ENCODE results near the gene TBRG4.

The TBRG4 gene

DNA sequence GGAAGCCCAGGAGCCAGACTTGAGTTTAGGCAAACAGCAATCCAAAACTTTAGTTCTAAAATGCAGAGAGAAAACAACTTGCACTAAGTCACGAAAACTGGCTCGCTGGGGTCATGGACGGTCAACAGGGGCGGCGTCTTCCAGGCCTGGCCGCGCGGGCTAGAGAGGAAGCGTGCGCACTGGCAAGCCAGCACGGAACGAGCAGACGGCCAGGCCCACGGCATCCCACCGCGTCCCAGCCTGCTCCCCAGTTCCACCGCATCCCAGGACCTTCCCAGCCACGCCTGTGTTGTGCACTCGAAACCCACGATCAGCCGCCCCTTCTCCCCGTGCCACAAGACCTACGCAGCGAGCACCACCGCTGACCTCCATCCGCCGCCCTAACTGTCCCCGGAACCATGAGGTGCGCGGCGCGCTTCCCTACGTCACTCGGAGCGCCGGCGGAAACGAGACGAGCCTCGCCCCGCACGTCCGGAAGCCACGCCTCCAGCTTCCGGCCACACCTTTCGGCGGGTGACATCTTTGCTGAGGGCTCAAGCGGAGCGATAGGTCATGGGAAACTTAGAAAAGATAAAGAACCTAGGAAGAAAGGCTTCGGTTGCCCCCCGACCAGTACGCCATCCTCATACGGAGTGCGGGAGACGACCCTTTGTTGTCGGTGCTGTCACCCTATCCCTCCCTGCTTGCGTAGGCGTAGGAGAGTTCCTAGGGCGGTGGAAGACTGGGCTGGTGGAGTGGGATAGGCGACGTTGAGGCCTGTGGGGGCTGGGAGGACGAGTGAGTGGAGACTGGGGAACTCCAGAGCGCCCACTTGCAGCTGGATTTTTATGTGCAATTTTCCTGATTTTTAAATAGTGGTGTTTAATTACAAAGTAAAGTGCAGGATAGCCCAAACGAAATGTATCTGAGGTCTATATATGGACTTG is at the start of gene TBRG4:
TBRG4 (minus strand) TSS at position 400 of the 926 bp plus-strand sequence. CDS start 2,460 bp downstream, outside the sequence.
- CTCF ChIA-PET: interaction anchor here (1.1 to 3.9 kb wide), 2 partner anchors 16 to 25 kb away, joined by 3 to 16 read pairs; no protein-coding TSS in a partner anchor
- POLR2A ChIA-PET: interaction anchor here (0.5 to 1.4 kb wide), 5 partner anchors 19 to 220 kb away, joined by 3 to 5 read pairs (median 3); no protein-coding TSS in a partner anchor

DNA sequence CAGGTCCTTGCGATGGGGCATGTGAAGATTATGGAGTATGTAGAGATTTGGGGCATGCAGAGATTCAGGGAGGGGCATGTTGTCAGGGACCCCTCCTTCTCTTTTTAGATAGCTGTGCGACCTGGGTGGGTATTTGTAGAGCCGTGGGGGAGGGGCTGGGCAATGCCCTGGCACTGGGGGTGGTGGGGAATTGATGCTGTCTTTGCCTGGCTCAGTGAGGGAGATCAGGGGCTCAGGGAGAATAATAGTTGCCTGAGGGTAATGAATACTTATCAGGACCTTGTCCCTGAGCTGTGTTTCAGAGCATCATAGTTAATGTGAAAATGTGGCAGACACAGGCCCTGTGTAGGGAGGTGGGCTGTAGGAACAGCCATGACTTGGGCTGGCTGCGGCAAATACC is 49.6 kb upstream of the TBRG4 start:
- ChIA-PET POLR2A (no interaction called here), CTCF (interaction anchor here (0.9 kb wide), 1 partner anchor 8 kb away, joined by 3 read pairs; no protein-coding TSS in a partner anchor)
- DNase-seq (ENCODE audit: low read depth, low spot score): no peak
- TF ChIP-seq, protein P1, sequence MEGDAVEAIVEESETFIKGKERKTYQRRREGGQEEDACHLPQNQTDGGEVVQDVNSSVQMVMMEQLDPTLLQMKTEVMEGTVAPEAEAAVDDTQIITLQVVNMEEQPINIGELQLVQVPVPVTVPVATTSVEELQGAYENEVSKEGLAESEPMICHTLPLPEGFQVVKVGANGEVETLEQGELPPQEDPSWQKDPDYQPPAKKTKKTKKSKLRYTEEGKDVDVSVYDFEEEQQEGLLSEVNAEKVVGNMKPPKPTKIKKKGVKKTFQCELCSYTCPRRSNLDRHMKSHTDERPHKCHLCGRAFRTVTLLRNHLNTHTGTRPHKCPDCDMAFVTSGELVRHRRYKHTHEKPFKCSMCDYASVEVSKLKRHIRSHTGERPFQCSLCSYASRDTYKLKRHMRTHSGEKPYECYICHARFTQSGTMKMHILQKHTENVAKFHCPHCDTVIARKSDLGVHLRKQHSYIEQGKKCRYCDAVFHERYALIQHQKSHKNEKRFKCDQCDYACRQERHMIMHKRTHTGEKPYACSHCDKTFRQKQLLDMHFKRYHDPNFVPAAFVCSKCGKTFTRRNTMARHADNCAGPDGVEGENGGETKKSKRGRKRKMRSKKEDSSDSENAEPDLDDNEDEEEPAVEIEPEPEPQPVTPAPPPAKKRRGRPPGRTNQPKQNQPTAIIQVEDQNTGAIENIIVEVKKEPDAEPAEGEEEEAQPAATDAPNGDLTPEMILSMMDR (IDR thresholded peaks at IDR 0.05; ENCODE audit: insufficient read depth, low read length, missing control alignments): no peak
- no peak overlapping the region for H3K4me3 ChIP-seq (ENCODE audit: low read depth, low read length)

More for the DNA sequence above, at the start of gene TBRG4:
- H3K4me3 ChIP-seq (ENCODE audit: low read depth, low read length): peak within 1 kb of the TSS; percentile 100
- TF ChIP-seq, protein P1 (IDR thresholded peaks at IDR 0.05; ENCODE audit: insufficient read depth, low read length, missing control alignments): peak; percentile 28
- peak; percentile 45 for DNase-seq (ENCODE audit: low read depth, low spot score)

DNA sequence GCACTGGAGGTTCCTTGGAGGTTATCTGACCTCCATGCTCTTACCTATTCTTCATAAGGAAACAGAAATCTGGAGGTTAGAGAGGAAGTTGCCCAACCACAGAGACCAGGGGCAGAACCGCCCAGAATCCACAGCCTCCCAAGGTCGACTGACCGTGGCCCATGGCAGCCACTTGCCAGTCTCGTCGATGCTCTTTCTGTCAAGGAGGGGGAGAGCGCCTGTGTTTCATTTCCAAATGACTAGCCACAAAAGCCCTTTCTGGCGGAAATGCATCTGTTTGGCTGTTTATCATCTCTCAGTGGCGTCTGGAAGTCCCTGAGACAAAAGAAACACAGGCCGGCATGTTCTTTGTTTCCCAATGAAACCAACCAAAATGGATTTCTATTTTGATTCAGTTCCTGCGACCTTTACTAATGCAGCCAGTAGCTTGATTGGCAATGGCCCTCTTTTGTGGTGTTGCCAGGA is 49.0 kb upstream of the TBRG4 start:
- no peak overlapping the region for H3K4me3 ChIP-seq (ENCODE audit: low read depth, low read length)
- ChIA-PET POLR2A (no interaction called here), CTCF (no interaction called here)
- no peak for DNase-seq (ENCODE audit: low read depth, low spot score)
- TF ChIP-seq, protein P1 (IDR thresholded peaks at IDR 0.05; ENCODE audit: insufficient read depth, low read length, missing control alignments): no peak

DNA sequence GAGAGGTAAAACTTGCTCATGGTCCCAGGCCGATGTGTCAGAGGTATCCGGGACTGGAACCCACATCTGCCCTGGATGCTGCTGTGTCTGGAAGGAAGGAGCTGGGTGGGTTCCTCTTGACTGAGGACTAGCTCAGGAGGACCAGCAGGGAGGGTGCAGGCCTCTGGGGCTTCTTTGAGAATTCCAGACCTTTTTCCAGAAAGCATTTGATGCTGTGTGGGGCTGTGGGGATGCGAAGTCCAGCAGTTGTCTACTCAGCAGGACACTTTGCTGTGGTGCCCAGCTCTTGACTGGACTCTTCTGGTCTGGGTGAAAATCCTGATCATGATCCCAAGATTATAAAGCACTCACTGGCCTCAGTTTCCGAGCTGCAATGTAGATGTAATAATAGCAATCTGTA is 47.8 kb upstream of the TBRG4 start:
- ChIA-PET POLR2A (no interaction called here), CTCF (interaction anchor here (9.8 kb wide), 1 partner anchor 98 kb away, joined by 141 read pairs; no protein-coding TSS in a partner anchor)
- no peak for DNase-seq (ENCODE audit: low read depth, low spot score)
- TF ChIP-seq, protein P1 (IDR thresholded peaks at IDR 0.05; ENCODE audit: insufficient read depth, low read length, missing control alignments): no peak
- no peak overlapping the region for H3K4me3 ChIP-seq (ENCODE audit: low read depth, low read length)

DNA sequence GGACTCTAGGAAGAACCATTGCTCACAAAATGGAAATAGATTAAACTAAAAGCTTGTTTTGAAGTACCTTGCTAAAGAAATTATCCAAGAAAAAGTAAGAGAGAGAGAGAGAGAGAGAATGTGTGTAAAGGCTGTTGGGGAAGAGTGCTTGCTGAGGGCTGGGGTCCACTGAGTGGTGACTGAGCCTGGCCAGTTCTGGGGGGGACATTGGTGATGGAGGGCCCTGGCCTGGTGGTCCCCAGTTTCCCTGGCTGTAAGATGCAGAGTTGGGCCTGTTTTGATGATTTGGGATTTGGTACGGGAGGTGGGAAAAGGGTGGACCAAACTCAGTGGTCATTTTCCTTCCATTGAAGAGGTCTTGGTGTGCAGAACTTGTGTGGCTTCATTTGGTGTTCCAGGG is 47.0 kb upstream of the TBRG4 start:
- ChIA-PET CTCF (interaction anchor here (9.8 kb wide), 1 partner anchor 99 kb away, joined by 141 read pairs; no protein-coding TSS in a partner anchor), POLR2A (interaction anchor here (0.7 kb wide), 1 partner anchor 36 kb away, joined by 3 read pairs; no protein-coding TSS in a partner anchor)
- no peak for DNase-seq (ENCODE audit: low read depth, low spot score)
- H3K4me3 ChIP-seq (ENCODE audit: low read depth, low read length): no peak overlapping the region
- TF ChIP-seq, protein P1 (IDR thresholded peaks at IDR 0.05; ENCODE audit: insufficient read depth, low read length, missing control alignments): no peak
